Activated CD4-positive, CD25-positive, alpha-beta regulatory T cell treated with anti-CD3 and anti-CD28 coated beads, Interleukin-2, amount 50 U/mL, for 24 hours (primary cell): ENCODE data around the gene OGT.
A peak's percentile ranks its signal among the peaks of the same experiment; 100 is the strongest.
"Not testable (repeated sequence)": the region's sequence is repeated elsewhere in the genome, so short reads cannot be mapped to it uniquely, and the experiment has no call there.

Experiments
- ATAC-seq, 2 donors: fragments of 150-1000 bp; cut with Tn5 transposase; one replicate each; pipeline ENCODE4 v1.10.0; 2021; ENCODE audit warnings: mild to moderate bottlenecking in 1 of 2, moderate library complexity in 1 of 2

Gene OGT

GRCh38 chrX:71541210-71542022 is 8.5 kb downstream of the OGT start:
- peak; percentile 17 to 21 for ATAC-seq

DNA sequence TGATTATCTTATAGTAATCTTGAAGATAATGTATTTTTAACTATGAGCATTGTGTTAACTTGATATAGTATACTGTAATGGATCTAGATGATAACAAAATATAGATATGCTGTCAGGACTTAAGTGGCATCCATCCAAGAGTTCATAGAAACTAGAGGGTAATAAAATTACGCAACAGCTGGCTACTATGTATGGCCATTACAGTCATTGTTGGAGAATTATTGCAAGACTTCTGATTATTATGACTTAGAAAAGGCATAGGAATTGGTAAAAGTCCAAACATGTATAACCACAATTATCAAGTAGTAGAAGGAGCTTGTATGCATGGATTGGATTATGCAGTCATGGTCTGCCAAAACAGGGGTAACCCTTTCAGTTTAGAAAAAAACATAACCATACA is 9.5 kb downstream of the OGT start:
- ATAC-seq: no peak

GRCh38 chrX:71542825-71543224 is 9.9 kb downstream of the OGT start:
- ATAC-seq: peak in 1 of 2 donors; percentile 12

DNA sequence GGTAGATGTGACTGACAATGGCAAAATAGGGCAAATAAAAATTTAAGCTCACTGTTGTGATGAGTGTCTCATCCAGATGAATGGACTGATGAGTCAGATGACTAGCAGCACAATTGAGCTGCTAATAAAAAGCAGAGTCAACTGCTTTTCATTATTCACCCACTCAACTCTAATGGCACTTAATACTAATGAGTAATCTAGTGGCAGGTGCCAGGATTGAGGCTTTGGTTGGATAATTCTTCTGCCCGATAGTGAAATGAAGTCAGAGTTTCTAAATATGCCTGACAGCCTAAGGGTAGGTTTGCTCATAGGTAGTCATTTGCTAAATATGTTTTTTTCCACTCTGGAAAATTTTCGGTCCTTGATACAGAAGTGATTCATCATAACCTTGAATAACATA is 10.4 kb downstream of the OGT start:
- ATAC-seq: peak; percentile 81 to 87

DNA sequence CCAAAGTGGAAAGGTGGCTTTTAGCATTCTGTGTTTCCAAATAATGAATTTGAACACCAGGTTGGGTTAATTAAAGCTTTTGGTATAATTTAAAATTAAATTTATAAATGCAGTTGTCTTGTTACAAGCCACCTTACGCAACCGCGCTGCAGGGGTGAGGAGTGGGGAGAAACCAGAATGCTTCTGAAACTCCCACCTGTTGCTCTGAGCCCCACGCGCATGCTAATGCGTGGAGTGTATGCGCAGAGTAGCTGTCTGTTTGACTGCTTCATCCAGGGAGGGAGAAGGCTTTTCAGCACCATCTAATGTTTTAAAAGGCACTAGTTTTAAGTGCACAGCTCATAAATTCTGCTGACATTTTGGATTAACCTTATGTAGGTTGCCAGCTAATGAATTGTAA is 12.5 kb downstream of the OGT start:
- ATAC-seq: no peak

GRCh38 chrX:71546879-71547278 is 14.0 kb downstream of the OGT start:
- no peak for ATAC-seq

GRCh38 chrX:71547339-71547738 is 14.4 kb downstream of the OGT start:
- no peak for ATAC-seq

DNA sequence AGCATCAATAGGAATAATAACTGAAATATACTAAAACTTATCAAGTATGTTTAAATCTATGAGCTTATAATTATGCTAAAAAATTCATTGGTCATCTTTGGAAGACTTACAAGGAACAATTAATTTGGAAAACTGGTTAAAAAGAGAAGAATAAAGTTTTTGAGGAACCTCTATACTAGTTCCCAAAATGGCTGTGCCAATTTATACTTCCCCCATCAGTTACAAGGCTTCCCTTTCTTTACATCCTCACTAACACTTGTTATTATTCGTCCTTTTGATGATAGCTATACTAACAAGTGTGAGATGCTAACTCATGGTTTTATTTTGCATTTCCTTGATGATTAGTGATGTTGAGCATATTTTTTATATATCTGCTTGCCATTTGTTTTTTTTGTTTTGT is 17.1 kb downstream of the OGT start:
- ATAC-seq: no peak

GRCh38 chrX:71550578-71550977 is 17.7 kb downstream of the OGT start:
- ATAC-seq: peak; percentile 63 to 67

DNA sequence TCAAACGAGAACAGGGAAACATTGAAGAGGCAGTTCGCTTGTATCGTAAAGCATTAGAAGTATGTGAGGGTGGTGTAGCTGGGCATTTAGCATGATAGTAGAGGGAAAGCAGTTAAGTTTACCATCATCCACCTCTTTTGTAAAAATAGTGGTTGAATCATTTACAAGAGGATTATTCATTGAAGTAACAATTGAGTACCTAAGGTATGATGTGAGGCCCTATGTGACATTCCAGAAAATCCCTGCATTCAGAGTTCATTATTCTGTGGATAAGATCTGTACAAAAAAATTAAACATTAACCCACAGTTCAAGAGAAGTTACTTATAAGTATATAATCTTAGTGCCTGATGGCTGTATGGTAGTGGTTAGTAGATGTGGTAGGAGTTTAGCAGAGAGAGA is 23.1 kb downstream of the OGT start:
- no peak for ATAC-seq

DNA sequence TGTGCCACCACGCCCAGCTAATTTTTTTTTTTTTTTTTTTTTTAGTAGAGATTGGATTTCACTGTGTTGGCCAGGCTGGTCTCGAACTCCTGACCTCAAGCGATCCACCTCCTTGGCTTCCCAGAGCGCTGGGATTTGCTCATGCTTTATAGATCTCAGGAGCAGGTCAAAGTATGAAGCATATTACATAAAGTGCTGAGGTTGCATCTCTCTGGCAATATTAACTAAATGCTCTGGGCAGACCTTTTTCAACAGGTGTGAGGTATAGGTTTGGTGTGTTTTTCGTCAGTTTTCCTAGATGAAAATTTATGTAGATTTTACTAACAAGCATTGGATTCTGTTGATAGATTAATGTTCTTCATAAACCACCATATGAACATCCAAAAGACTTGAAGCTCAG is 26.0 kb downstream of the OGT start:
- ATAC-seq: no peak

DNA sequence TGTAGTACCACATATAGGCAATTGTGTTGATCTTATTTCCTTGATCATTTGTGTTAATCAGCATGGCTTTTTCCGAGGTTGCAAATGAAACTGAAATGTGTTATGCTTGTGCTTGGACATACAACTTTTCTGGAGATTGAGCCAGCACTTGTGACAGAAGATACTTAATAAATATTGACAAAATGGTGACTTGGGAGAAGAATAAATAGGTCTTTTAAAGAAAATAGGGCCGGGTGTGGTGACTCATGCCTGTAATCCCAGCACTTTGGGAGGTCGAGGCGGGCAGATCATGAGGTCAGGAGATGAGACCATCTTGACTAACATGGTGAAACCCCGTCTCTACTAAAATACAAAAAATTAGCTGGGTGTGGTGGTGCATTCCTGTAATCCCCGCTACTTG is 26.9 kb downstream of the OGT start:
- not testable (repeated sequence) for ATAC-seq

DNA sequence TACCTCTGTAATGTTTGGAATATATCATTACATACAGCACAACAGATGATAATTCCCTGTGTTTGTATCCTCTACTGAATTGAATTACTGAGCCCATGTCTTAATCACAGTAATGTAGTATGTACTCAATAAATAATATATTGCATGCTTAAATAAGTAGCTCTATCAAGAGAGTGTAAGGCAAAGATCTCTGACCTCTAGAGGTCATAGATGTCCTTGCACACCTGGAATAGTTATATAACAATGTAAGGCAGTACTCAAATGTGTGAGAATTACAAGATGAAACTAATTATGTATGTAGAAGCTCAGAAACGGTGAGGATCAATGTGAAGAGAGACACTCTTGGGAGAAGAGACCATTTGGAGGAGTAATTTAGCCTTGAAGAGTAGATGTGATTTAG is 31.0 kb downstream of the OGT start:
- ATAC-seq: peak in 1 of 2 donors; percentile 24

GRCh38 chrX:71565474-71566041 is 32.7 kb downstream of the OGT start:
- no peak for ATAC-seq

GRCh38 chrX:71571390-71571789 is 38.5 kb downstream of the OGT start:
- not testable (repeated sequence) for ATAC-seq

GRCh38 chrX:71573590-71573989 is 40.7 kb downstream of the OGT start:
- ATAC-seq: no peak

DNA sequence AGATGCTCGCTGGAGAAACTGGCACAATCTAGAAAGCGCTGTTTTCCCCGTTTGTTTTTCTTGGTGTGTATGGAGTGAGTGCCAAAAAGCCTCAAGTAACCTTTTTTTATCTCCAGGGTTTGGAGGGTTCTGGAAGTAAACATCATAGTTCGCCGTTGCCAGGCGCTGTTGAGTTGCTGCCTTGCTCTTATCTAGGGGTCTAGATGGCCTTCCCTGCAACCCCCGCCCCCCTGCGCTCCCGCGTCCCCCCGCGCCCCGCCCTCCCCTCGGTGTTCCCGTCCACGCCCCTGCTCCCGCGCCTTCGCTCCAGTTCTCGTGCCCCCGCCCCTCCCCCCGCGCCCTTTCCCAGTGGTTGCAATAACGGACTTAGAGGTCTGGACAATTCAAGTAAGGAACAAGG is 44.8 kb downstream of the OGT start:
- ATAC-seq: no peak

DNA sequence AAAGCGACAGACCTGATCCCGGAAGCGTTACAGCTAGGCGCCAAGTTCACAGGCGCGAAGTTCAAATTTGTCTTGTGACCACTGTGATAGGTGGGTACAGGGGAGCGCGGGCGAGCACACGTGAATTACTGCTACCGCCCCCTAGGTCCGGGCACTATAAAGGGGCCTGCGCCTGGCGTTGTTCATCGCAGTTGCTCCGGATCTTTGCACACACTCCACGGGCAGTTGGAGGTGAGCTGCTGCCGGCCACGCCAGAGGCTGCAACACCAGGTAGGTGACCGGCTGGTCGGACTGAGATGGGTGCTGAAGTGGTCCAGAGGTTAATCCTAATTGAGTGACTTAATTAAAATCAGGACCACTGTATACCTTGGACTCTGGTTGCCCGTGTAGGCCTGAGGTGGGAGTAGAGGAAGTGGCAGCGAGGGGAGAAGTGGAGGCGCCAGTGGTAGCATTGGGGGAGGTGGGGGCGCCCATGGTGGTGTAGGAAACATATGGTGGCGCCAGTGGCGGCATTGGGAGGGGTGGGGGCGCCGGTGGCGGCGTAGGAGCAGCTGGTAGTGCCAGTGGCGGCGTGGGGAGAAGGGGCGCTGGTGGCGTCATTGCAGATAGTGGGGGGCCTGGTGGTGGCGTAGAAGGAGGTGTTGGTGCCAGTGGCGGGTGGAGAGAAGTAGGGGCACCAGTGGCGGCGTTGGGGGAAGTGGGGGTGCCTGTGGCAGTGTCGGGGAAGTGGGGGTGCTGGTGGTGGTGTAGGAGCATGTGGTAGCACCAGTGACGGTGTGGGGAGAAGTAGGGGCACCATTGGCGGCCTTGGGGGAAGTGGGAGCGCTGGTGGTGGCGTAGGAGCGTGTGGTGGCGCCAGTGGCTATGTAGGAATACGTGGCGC is 45.6 kb downstream of the OGT start, which contains the start of gene GCNA:
Gene GCNA (plus strand): TSS at position 185 of the 883 bp plus-strand sequence. CDS start 2,385 bp downstream, outside the sequence.
- ATAC-seq: no peak

DNA sequence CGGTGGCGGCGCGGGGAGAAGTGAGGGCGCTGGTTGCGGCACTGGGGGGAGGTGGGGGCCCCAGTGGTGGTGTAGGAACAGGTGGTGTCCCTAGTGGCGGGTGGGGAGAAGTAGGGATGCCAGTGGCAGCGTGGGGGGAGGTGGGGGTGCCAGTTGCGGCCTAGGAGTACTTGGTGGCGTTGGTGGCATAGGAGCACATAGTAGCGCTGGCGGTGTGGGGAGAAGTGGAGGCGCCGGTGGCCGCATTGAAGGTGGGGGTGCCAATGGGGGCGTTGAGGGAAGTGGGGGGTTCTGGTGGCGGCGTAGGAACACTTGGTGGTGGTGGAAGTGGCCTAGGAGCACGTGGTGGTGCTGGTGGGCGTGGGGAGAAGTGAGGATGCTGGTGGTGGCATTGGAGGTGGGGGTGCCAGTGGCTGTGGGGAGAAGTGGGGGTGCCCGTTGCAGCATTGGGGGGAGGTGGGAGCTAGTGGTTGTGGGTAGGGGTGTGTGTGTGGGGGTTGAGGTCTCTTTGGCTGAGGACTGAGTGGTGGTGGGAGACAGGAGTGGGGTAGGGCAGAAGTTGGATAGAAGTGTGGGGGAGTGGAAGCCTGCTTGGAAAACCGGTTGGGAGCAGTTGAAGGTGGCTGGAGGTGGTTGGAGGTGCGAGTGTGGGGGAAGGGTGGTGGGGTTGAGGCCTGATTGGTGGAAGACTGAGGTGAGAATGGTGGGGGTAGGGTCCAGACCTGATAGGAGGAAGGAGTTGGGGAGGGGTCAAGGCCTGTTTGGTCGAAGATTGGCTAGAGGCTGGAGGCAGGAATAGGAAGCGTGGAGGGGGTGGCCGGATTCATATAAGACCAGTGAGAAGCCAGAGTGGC is 46.5 kb downstream of the OGT start:
- ATAC-seq: no peak

GRCh38 chrX:71579990-71580380 is 47.1 kb downstream of the OGT start:
- no peak for ATAC-seq

- no peak for ATAC-seq
These were observed 48.3 kb downstream of the OGT start for GRCh38 chrX:71581210-71581609.

DNA sequence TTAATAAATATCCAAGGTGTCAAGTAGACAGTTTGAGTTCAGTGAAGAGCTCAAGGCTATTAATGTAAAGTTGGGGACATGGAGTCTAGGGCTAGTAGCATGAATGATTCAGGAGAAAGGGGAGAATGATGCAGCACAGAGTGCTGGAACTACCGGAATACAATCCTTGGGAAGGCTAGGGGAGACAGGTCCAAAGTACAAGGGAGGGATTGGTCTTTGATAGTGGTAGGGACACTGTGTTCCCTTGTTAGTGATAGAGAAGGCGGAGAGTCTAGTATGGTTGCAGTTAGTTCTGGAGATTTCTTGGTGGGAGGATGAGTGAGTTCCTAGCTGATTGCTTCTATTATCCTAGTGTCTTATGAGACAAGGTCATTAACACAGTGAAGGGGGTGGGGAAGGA is 54.0 kb downstream of the OGT start:
- ATAC-seq: no peak
